Mammary epithelial cell (primary cell): ENCODE data around the gene TEAD1.

ENCODE experiments used
- CTCF ChIP-seq, 2 donors: IDR thresholded peaks in 1 of 2; conservative IDR thresholded peaks in 1 of 2; 2 replicates each; pipeline ENCODE4 v1.5.1; 2011 to 2012; ENCODE audit warnings: inconsistent platforms in 2 of 2, low read length in 2 of 2, mild to moderate bottlenecking in 2 of 2, control low read depth in 1 of 2, low read depth in 1 of 2; ENCODE audit not compliant: insufficient read depth in 1 of 2; ENCODE audit errors: extremely low read depth in 1 of 2
- EZH2 ChIP-seq: IDR thresholded peaks from 2 replicates; pipeline ENCODE4 v1.6.1; 2012; ENCODE audit warnings: low read length, inconsistent platforms, borderline replicate concordance

DNA sequence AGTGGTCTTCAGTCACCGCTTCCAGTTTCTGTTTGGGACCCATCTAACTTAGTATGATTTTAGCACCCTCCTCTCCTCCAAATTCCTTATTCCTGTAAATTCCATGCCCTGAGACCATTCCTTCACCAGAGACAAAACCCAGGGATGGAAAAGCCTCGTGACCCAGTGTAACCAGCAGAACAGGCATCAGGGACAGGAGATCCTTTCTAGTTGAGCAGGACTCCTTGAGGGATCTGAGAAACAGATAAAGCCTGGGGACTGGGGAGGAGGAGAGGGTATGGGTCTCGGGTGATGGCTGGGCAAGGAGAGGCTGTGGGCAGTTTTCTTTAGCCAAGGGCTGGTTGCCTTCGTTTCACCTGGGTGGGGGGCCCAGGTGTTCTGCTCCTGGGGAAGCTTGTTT is 40.9 kb downstream of the TEAD1 start:
- TF ChIP-seq CTCF (conservative IDR thresholded peaks at IDR 0.05 in 1 of 2, IDR thresholded peaks at IDR 0.05 in 1 of 2; ENCODE audit: extremely low read depth in 1 of 2, insufficient read depth in 1 of 2, low read depth in 1 of 2, low read length in 2 of 2), result no peak
- no peak for TF ChIP-seq EZH2
